SK-N-SH treated with all-trans-retinoic acid at 6 μM for 48 hours (cell line): ENCODE results near the gene NCS1.

Source experiments
- ARNTL ChIP-seq: fragments of 450-650 bp; formaldehyde crosslinking; IDR thresholded peaks from 2 replicates; pipeline ENCODE4 v1.5.0; 2020; ENCODE audit warnings: low read depth, mild to moderate bottlenecking, moderate library complexity, borderline replicate concordance
- OSR1 ChIP-seq: fragments of 250-450 bp; sonication (Bioruptor Pico); IDR thresholded peaks from 2 replicates; pipeline ENCODE4 v1.8.0; 2022; ENCODE audit warnings: moderate library complexity, mild to moderate bottlenecking, inconsistent platforms
- PPARA ChIP-seq: fragments of 250-450 bp; sonication (Bioruptor Pico); IDR thresholded peaks from 2 replicates; pipeline ENCODE4 v1.5.0; 2020; ENCODE audit warnings: mild to moderate bottlenecking, borderline replicate concordance
- RARB ChIP-seq: fragments of 250-450 bp; sonication (Bioruptor Pico); IDR thresholded peaks from 2 replicates; pipeline ENCODE4 v1.8.0; 2021; ENCODE audit warnings: mild to moderate bottlenecking, moderate library complexity
- SNAI2 ChIP-seq: fragments of 250-450 bp; sonication (Bioruptor Pico); IDR thresholded peaks from 2 replicates; pipeline ENCODE4 v1.5.0; 2020; ENCODE audit warnings: mild to moderate bottlenecking, moderate library complexity
- ZNF565 ChIP-seq: fragments of 450-650 bp; formaldehyde crosslinking; conservative IDR thresholded peaks from 2 replicates; pipeline ENCODE4 v1.5.0; 2020; ENCODE audit warnings: low read depth, mild to moderate bottlenecking, moderate library complexity
- TF ChIP-seq, protein P1 (sequence below): fragments of 250-450 bp; sonication (Bioruptor Pico); IDR thresholded peaks from 2 replicates; pipeline ENCODE4 v1.8.0; 2020; ENCODE audit warnings: mild to moderate bottlenecking, moderate library complexity, borderline replicate concordance

GRCh38 chr9:130176760-130177159, 4.6 kb downstream of the NCS1 start:
- TF ChIP-seq ZNF565 (CRISPR knock-in tag) (no peak), OSR1 (CRISPR knock-in tag) (no peak), SNAI2 (CRISPR knock-in tag) (no peak), ARNTL (CRISPR knock-in tag) (no peak), RARB (no peak), PPARA (CRISPR knock-in tag) (no peak)
- TF ChIP-seq, protein P1, sequence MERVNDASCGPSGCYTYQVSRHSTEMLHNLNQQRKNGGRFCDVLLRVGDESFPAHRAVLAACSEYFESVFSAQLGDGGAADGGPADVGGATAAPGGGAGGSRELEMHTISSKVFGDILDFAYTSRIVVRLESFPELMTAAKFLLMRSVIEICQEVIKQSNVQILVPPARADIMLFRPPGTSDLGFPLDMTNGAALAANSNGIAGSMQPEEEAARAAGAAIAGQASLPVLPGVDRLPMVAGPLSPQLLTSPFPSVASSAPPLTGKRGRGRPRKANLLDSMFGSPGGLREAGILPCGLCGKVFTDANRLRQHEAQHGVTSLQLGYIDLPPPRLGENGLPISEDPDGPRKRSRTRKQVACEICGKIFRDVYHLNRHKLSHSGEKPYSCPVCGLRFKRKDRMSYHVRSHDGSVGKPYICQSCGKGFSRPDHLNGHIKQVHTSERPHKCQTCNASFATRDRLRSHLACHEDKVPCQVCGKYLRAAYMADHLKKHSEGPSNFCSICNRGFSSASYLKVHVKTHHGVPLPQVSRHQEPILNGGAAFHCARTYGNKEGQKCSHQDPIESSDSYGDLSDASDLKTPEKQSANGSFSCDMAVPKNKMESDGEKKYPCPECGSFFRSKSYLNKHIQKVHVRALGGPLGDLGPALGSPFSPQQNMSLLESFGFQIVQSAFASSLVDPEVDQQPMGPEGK (CRISPR knock-in tag): no peak
